Measurements from ENCODE around the gene FBXL4. TPM values are rescaled to one million over a fixed set of nuclear protein-coding genes. Genes with fewer than 3 reads are reported as not detected.

FBXL4 gene
- total RNA-seq, 4 donors from 2014 or later, result 23.9 to 38.0 (median 28.7) TPM

- WGBS, 2 donors, result 2% methylated on average over 20 to 37 of the region's 50 CpGs
- TF ChIP-seq EP300 (IDR thresholded peaks at IDR 0.05), result peak in 1 of 2 donors; percentile 33
- peak; percentile 77 to 88 (median 81) for TF ChIP-seq CTCF (IDR thresholded peaks at IDR 0.05)
- TF ChIP-seq POLR2A (IDR thresholded peaks at IDR 0.05), result peak; percentile 5 to 33
- H3K9me3 ChIP-seq, result no peaks in the 10 kb centered on the region
- H3K4me3 ChIP-seq, result peak overlapping the region; percentile 31 to 53 (median 43)
- DNase-seq (ENCODE audit: low spot score in 2 of 2), result peak in 1 of 2 donors; percentile 71
- H3K4me1 ChIP-seq, result peaks cover 0 to 58% (median 17%) of the 10 kb centered on the region in 4 donors
- no peaks in the 10 kb centered on the region for H3K36me3 ChIP-seq
- H3K27me3 ChIP-seq, result peaks cover 2 to 84% of the 10 kb centered on the region in 2 donors
- peak overlapping the region; percentile 37 to 87 (median 75) for H3K27ac ChIP-seq
Measured at GRCh38 chr6:98845211-98846020, 102.3 kb downstream of the FBXL4 start.

GRCh38 chr6:98844244-98845210 is 103.2 kb downstream of the FBXL4 start:
- DNase-seq (ENCODE audit: low spot score in 2 of 2), result no peak
- Histone ChIP-seq H3K36me3 (no peaks in the 10 kb centered on the region), H3K9me3 (no peaks in the 10 kb centered on the region), H3K27me3 (peaks cover 2 to 93% of the 10 kb centered on the region in 2 donors), H3K27ac (peak overlapping the region; percentile 37 to 87 (median 75)), H3K4me1 (peaks cover 0 to 58% (median 17%) of the 10 kb centered on the region in 4 donors), H3K4me3 (peak overlapping the region; percentile 31 to 53 (median 43))
- TF ChIP-seq POLR2A (IDR thresholded peaks at IDR 0.05) (no peak), EP300 (IDR thresholded peaks at IDR 0.05) (no peak), CTCF (IDR thresholded peaks at IDR 0.05) (no peak)
- WGBS, 2 donors, result 8 to 12% methylated on average over 40 to 51 of the region's 51 CpGs

GRCh38 chr6:98843271-98844243 is 104.2 kb downstream of the FBXL4 start:
- Histone ChIP-seq H3K4me1 (peaks cover 0 to 55% (median 20%) of the 10 kb centered on the region in 4 donors), H3K27ac (peak overlapping the region in 3 of 4 donors; percentile 17 to 87 (median 81)), H3K4me3 (peak overlapping the region in 2 of 4 donors; percentile 12), H3K36me3 (no peaks in the 10 kb centered on the region), H3K27me3 (peaks cover 2 to 94% of the 10 kb centered on the region in 2 donors), H3K9me3 (no peaks in the 10 kb centered on the region)
- TF ChIP-seq CTCF (IDR thresholded peaks at IDR 0.05) (no peak), EP300 (IDR thresholded peaks at IDR 0.05) (no peak), POLR2A (IDR thresholded peaks at IDR 0.05) (no peak)
- no peak for DNase-seq (ENCODE audit: low spot score in 2 of 2)
- WGBS, 2 donors, result 21 to 38% methylated on average over 40 to 46 of the region's 53 CpGs

GRCh38 chr6:98842342-98843180 is 105.2 kb downstream of the FBXL4 start:
- Histone ChIP-seq H3K4me1 (peaks cover 0 to 45% (median 12%) of the 10 kb centered on the region in 4 donors), H3K36me3 (no peaks in the 10 kb centered on the region), H3K27ac (peak overlapping the region in 2 of 4 donors; percentile 81 to 87), H3K4me3 (peak overlapping the region in 1 of 4 donors; percentile 12), H3K27me3 (peaks cover 2 to 94% of the 10 kb centered on the region in 2 donors), H3K9me3 (no peaks in the 10 kb centered on the region)
- whole genome bisulfite sequencing, 2 donors, result 38 to 69% methylated on average over 37 to 43 of the region's 44 CpGs
- no peak for DNase-seq (ENCODE audit: low spot score in 2 of 2)
- TF ChIP-seq CTCF (IDR thresholded peaks at IDR 0.05), result no peak

Data from tibial nerve (tissue), 4 donors.